Mucosa of stomach (tissue), 1 donor: Measurements from ENCODE around the gene BHLHE41.

ENCODE experiments used
- H3K27me3 ChIP-seq: one replicate; pipeline ENCODE4 v1.7.0; 2013; ENCODE audit warnings: mild to moderate bottlenecking, low read length; ENCODE audit not compliant: control insufficient read depth, insufficient read depth
- H3K36me3 ChIP-seq: one replicate; pipeline ENCODE4 v1.7.0; 2013; ENCODE audit warnings: low read length; ENCODE audit not compliant: control insufficient read depth, insufficient read depth
- H3K4me1 ChIP-seq: one replicate; pipeline ENCODE4 v1.7.0; 2013; ENCODE audit warnings: mild to moderate bottlenecking, low read length; ENCODE audit not compliant: control insufficient read depth, insufficient read depth
- H3K4me3 ChIP-seq: one replicate; pipeline ENCODE4 v1.7.0; 2013; ENCODE audit warnings: low read length
- H3K9ac ChIP-seq: one replicate; pipeline ENCODE4 v1.7.0; 2013; ENCODE audit warnings: mild to moderate bottlenecking, low read length, moderate library complexity
- H3K9me3 ChIP-seq: one replicate; pipeline ENCODE4 v1.7.0; 2013; ENCODE audit warnings: mild to moderate bottlenecking, low read length, moderate library complexity; ENCODE audit not compliant: control insufficient read depth
- donor health status: Pancreatic carcinoma.

Gene BHLHE41

DNA sequence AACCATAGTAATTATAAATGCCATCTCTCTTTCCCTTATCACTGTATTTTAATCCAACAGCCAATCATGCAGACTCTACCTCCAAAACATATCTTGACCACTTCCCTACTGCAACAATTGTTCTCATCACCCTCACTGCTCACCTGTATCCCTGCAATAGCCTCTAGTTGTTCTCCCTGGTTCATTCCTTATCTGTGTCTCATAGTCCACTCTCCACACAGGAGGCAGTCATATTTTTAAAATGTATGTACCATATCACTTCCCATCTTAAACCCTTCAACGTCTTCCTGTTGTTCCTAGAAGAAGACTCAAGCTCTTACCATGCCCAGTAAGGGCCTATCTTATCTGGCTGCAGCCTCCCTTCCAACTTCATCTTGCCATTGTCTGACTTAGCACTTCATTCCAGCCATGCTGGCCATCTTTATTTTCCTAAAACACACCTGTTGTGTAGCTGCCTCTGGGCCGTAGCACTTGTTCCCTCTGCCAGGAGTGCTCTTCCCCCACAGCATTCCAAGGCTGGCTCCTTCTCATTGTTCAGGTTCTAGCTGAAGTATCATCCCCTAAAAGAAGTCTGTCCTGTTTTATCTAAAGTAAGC is 27.8 kb upstream of the BHLHE41 start:
- Histone ChIP-seq H3K4me3 (no peak overlapping the region), H3K9me3 (no peaks in the 10 kb centered on the region), H3K9ac (no peak overlapping the region), H3K36me3 (no peaks in the 10 kb centered on the region), H3K4me1 (peaks cover 13% of the 10 kb centered on the region), H3K27me3 (no peaks in the 10 kb centered on the region)

GRCh38 chr12:26150736-26151450 is 26.1 kb upstream of the BHLHE41 start:
- no peaks in the 10 kb centered on the region for H3K9me3 ChIP-seq
- H3K27me3 ChIP-seq, result no peaks in the 10 kb centered on the region
- H3K4me1 ChIP-seq, result peaks cover 9% of the 10 kb centered on the region
- H3K9ac ChIP-seq, result no peak overlapping the region
- H3K36me3 ChIP-seq, result no peaks in the 10 kb centered on the region
- no peak overlapping the region for H3K4me3 ChIP-seq

- Histone ChIP-seq H3K9me3 (no peaks in the 10 kb centered on the region), H3K4me3 (no peak overlapping the region), H3K36me3 (no peaks in the 10 kb centered on the region), H3K9ac (no peak overlapping the region), H3K4me1 (peaks cover 9% of the 10 kb centered on the region), H3K27me3 (no peaks in the 10 kb centered on the region)
Observed at GRCh38 chr12:26149968-26150500, 25.2 kb upstream of the BHLHE41 start.

GRCh38 chr12:26148291-26148690 is 23.5 kb upstream of the BHLHE41 start:
- Histone ChIP-seq H3K36me3 (no peaks in the 10 kb centered on the region), H3K4me3 (no peak overlapping the region), H3K27me3 (no peaks in the 10 kb centered on the region), H3K4me1 (no peaks in the 10 kb centered on the region), H3K9ac (no peak overlapping the region), H3K9me3 (no peaks in the 10 kb centered on the region)

- Histone ChIP-seq H3K27me3 (no peaks in the 10 kb centered on the region), H3K9me3 (no peaks in the 10 kb centered on the region), H3K4me3 (no peak overlapping the region), H3K9ac (no peak overlapping the region), H3K36me3 (no peaks in the 10 kb centered on the region), H3K4me1 (no peaks in the 10 kb centered on the region)
Observed at GRCh38 chr12:26143291-26143690, 18.5 kb upstream of the BHLHE41 start.

DNA sequence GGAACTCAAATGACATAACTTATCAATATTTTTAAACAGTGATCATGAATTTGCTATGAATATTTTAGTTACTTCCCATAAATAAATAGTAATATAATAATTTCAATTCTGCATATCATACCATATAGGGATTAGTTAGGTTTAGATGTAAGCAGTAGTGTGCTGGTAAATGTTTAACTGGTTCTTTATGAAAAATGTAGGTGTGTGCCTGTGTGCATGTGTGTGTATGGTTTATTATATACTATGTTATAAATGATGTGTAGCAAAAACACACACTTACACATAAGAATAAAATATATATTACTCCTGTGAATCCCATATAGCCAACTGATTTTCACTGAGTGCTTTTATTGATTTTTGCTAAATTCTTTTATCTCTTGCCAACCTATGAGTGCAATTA is 14.0 kb upstream of the BHLHE41 start:
- H3K9ac ChIP-seq, result no peak overlapping the region
- no peaks in the 10 kb centered on the region for H3K27me3 ChIP-seq
- H3K36me3 ChIP-seq, result no peaks in the 10 kb centered on the region
- H3K9me3 ChIP-seq, result no peaks in the 10 kb centered on the region
- no peak overlapping the region for H3K4me3 ChIP-seq
- H3K4me1 ChIP-seq, result peaks cover 7% of the 10 kb centered on the region

GRCh38 chr12:26136688-26137087 is 11.9 kb upstream of the BHLHE41 start:
- no peak overlapping the region for H3K4me3 ChIP-seq
- no peaks in the 10 kb centered on the region for H3K9me3 ChIP-seq
- H3K9ac ChIP-seq, result no peak overlapping the region
- H3K4me1 ChIP-seq, result peaks cover 7% of the 10 kb centered on the region
- no peaks in the 10 kb centered on the region for H3K36me3 ChIP-seq
- peaks cover 5% of the 10 kb centered on the region for H3K27me3 ChIP-seq

GRCh38 chr12:26135571-26135970 is 10.7 kb upstream of the BHLHE41 start:
- no peak overlapping the region for H3K9ac ChIP-seq
- no peaks in the 10 kb centered on the region for H3K36me3 ChIP-seq
- H3K27me3 ChIP-seq, result peaks cover 5% of the 10 kb centered on the region
- no peaks in the 10 kb centered on the region for H3K9me3 ChIP-seq
- peaks cover 7% of the 10 kb centered on the region for H3K4me1 ChIP-seq
- H3K4me3 ChIP-seq, result no peak overlapping the region

DNA sequence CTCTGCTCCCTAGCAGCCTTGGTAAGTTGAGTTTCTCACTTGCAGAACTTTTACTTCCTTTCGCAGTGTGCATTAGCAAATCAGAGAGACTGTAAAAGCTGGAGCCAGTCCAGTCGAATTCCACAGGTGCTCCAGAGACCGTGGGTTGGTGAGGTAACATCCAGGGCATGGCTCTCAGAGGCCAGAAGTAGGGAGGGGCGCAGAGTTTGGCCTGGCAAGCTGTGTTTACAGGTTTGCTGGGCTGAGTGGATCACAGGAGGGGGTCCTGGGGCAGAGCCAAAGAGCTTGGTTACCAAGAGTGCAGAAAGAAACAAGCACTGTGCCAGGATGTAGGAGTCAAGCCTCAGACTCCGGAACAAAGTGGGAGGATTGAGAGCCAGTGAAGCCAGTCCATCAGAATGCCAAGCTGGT is 10.2 kb upstream of the BHLHE41 start:
- Histone ChIP-seq H3K9me3 (no peaks in the 10 kb centered on the region), H3K9ac (no peak overlapping the region)

GRCh38 chr12:26134540-26134939 is 9.7 kb upstream of the BHLHE41 start:
- Histone ChIP-seq H3K9me3 (no peaks in the 10 kb centered on the region), H3K9ac (no peak overlapping the region), H3K4me1 (peaks cover 7% of the 10 kb centered on the region)

More for the DNA sequence above, 10.2 kb upstream of the BHLHE41 start:
- H3K27me3 ChIP-seq, result peaks cover 5% of the 10 kb centered on the region
- peaks cover 7% of the 10 kb centered on the region for H3K4me1 ChIP-seq
- H3K4me3 ChIP-seq, result no peak overlapping the region
- no peaks in the 10 kb centered on the region for H3K36me3 ChIP-seq

GRCh38 chr12:26133521-26133920 is 8.7 kb upstream of the BHLHE41 start:
- no peak overlapping the region for H3K4me3 ChIP-seq
- H3K9me3 ChIP-seq, result no peaks in the 10 kb centered on the region
- H3K9ac ChIP-seq, result no peak overlapping the region
- peaks cover 7% of the 10 kb centered on the region for H3K4me1 ChIP-seq
- peaks cover 12% of the 10 kb centered on the region for H3K27me3 ChIP-seq
- H3K36me3 ChIP-seq, result no peaks in the 10 kb centered on the region

More at GRCh38 chr12:26134540-26134939, 9.7 kb upstream of the BHLHE41 start:
- no peak overlapping the region for H3K4me3 ChIP-seq
- H3K36me3 ChIP-seq, result no peaks in the 10 kb centered on the region
- peaks cover 5% of the 10 kb centered on the region for H3K27me3 ChIP-seq

- H3K4me1 ChIP-seq, result peaks cover 7% of the 10 kb centered on the region
- no peak overlapping the region for H3K9ac ChIP-seq
- H3K9me3 ChIP-seq, result no peaks in the 10 kb centered on the region
- peaks cover 12% of the 10 kb centered on the region for H3K27me3 ChIP-seq
- no peak overlapping the region for H3K4me3 ChIP-seq
- no peaks in the 10 kb centered on the region for H3K36me3 ChIP-seq
Observed at GRCh38 chr12:26132866-26133265, 8.0 kb upstream of the BHLHE41 start.
